MV-4-11 (cell line): ENCODE data around the gene ZNF362.
A peak's percentile ranks its signal among the peaks of the same experiment; 100 is the strongest.
"Not testable (repeated sequence)": the region's sequence is repeated elsewhere in the genome, so short reads cannot be mapped to it uniquely, and the experiment has no call there.

Experiments
- DNase-seq: peaks from one replicate; lab custom pipeline; 2025; lab: John Stamatoyannopoulos, UW

The ZNF362 gene, protein sequence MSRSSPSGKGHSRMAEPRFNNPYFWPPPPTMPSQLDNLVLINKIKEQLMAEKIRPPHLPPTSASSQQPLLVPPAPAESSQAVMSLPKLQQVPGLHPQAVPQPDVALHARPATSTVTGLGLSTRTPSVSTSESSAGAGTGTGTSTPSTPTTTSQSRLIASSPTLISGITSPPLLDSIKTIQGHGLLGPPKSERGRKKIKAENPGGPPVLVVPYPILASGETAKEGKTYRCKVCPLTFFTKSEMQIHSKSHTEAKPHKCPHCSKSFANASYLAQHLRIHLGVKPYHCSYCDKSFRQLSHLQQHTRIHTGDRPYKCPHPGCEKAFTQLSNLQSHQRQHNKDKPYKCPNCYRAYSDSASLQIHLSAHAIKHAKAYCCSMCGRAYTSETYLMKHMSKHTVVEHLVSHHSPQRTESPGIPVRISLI

DNA sequence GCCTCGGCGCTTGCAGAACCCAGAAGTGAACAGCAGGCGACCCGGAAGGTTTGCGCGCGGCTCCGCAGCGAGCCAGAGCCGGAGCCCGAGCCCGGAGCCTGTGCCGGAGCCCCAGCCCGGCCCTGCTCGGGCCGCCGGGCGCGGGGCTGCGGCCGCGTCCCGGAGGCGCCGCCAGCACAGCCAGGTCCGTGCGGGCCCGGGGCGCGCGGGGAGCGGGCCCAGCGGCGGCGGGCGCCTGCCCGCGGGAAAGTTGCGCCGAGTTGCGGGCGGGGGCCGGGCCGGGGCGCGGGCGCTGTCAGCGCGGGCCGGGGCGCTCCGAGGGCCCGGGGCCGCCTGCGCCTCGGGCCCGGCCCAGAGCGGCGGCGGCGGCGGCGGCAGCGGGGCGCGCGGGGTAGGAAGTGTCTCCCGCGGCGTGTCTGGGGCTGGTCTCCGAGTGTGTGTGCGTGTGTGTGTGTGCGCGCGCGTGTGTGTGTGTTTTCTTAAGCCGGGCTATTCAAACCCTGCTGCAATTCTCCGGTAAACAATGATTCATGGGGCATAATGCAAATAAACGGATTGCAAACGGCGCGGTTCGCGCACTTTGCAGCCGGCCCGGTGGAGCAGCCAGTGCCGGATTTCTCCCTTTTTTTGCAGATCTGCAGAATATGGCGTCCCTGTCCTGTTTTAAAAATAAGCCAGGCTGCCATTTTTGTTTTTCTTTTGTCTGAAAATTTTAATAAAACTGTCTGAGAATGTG is at the start of gene ZNF362:
TSS of gene ZNF362 (plus strand) at position 22 of the 736 bp plus-strand sequence. CDS start 14,083 bp downstream, outside the sequence.
- peak; percentile 55 for DNase-seq

DNA sequence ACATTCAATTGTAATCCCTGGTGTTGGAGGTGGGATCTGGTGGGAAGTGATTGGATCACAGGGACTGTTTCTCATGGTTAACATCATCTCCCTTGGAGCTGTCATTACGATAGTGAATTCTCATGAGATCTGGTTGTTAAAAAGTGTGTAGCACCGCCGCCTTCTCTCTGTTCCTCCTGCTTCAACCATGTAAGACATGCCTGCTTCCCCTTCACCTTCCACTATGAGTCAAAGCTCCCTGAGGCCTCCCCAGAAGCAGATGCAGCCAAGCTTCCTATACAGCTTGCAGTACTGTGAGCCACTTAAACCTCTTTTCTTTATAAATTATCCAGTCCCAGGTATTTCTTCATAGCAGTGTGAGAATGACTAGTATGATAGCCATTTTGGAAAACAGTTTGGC is 44.3 kb upstream of the ZNF362 start:
- DNase-seq: no peak

DNA sequence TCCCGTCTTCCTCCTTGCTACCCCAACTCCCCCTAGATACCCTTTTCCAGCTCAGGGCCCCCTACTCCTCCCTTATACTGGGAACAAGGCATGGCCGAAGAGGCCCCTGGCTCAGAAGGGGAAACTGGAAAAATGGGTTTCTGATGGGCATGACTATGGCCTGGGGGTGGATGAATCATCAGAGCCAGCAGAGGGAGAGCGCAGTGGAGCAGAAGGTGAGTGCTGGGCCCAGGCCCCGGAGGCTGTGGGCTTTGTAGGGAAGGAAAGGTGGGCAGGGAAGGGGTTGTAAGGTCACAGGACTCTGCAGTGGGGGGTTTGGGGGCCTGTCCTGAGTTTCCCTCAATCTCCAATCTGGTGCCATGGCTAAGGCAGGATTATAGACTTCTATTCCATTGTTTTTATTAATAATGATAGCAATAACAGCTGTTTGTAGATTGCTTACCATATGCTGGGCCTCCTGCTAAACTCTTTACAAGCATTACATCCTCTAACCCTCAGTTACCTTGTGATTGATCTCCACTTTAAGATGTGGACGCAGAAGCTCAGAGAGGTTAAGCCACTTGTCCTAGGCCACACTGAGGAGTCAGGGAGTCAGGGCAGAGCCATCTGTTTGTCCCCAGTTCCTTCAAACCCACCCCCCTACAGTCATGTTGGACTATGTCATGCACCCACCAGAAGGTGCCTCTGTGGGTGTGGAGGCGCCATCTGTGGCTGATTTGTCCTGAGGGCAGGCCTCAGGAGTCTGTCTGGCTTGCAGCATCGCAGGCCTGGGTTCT is 36.2 kb upstream of the ZNF362 start:
- DNase-seq: no peak

DNA sequence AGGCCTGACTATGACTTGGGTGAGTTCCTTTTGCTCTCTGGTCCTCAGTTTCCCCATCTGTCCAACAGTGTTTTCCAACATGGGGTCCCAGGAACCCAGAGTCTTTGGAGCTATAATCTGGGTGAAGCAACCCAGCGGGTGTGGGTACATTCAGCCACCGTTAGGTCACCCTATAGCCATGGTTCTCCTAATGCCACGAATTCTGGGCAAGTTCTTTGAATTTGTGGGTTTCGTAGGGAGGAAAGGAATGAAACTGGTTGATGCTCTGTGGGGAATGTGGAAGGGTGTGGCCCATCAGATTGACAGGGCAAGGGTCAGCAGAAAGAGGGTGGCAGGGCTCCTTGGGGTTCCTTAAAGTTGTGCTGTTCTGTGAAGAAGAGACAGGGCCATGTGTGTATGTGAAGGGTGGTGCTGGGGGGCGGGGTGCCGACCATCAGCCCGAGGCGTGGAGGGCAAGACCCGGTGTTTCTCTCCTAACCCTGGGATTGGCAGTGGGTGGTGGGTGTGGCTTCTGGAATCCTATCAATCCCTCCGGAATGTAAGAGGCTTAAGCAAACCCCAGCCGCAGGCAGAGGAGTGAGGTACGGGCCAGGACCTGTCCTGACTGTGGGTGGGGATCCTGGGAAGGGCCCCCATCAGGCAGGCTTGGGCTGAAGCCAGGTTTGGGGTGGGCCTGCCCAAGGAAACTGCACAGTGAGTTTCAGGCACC is 35.5 kb upstream of the ZNF362 start:
- DNase-seq: no peak

DNA sequence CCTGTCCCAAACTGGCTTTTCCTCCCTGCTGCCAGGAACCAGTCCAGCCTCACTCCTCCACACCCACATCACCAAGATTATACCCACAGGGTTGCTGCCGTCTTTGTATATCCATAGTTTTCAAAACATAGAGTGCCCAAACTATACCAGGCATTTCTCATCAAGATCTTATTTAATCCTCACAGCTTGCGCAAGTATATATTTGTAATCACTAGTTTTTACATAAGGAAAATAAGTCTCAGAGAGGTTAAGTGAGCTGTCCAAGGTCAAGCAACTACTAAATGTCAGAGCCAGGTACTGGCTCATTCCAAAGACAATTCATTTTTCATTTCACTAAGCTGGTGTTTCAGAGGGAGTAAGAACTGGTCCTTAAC is 34.9 kb upstream of the ZNF362 start:
- DNase-seq: no peak

DNA sequence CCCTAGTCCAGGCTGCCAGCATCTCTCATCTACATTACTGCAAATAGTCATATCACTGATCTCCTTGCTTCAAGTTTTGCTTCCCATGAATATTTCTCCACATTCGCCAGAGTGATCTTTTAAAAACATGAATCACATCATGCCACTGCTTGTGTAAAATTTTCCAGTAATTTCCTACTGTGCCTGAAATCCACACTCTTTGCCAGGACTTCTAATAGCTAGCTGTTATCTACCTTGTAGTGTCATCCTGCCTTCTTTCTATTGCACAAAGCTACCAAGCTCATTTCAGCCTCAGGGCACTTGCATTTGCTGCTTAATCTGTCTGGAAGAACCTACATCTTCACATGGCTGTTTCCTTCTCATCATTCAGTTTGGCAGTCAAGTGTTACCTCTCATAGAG is 33.9 kb upstream of the ZNF362 start:
- DNase-seq: no peak

DNA sequence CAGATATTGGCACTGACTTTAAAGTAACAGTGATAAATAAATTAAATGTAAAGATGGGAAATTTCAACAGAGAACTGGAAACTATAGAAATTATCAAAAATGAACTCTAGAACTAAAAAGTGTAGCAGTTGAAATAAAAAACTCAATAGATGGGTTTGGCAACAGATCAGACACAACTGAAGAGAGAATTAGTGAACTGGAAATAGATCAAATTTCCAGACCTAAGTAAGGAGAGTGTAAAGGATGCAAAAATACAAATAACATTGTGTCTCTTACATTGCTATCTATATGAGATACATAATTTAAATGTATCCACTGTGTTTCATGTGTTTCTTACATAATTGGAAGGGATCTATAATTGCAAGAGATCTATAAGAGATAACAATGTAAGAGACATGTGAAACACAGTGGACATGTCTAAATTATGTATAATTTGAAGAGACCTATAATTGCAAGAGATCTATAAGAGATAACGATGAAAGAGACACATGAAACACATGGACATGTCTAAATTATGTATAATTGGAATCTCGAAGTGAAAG is 32.1 kb upstream of the ZNF362 start:
- DNase-seq: no peak

DNA sequence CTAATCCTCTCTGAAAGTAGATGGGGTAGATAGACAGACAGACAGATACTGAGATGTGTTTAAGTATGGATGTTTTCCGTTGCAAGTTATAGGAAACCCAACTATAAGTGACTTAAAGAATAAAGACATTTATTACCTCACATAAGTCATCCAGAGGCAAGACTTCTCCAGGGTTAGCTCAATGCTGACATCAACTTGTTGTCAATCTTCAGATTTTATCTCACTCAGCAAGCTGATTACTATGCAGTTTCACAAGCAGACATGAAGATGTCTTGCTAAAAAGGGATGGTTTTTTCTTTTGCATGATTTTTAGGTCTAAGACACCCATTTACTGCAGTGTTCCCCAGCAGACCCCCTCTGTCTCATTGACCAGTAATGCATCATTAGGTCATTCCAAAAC is 30.7 kb upstream of the ZNF362 start:
- no peak for DNase-seq

DNA sequence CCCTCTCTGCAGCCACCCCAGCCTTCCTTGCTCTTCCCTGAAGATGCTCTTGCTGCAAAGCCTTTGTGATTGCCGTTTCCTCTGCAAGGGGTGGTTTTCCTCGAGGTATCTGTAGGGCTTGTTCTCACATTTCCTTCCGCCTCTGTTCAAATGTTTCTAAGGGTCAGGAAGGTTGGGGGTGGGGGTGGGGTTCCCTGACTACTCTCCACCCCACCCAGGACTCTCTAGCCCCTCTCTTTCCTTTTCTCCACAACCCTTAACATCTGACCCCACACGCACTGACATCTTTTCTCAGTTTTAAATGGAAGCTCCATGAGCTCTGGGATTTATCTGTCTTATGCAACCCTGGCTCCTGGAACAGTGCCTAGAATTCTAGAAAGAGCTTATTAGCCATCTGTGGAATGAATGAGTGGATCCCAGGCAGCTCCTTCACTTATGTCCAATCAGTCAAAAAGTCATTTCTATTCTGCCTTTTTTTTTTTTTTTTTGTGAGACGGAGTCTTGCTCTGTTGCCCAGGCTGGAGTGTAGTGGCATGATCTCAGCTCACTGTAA is 27.3 kb upstream of the ZNF362 start:
- DNase-seq: no peak

DNA sequence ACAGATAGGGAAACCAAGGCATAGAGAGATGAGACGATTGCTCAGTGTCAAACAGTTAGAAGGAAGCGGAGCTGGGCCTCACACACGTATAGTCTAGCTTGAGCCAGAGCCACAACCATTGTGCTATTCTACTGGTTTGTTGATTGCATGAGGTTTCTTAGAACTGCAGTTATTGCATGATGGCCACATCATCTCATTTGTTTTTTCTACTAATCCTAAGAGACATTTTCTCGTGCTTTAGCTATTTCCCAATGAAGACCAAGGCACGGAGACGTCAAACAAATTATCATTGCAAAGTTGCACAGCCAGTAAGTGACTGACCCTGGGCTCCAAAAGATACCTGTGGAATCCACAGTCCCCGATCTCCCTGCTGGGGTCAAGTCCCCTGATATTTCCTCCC is 25.1 kb upstream of the ZNF362 start:
- no peak for DNase-seq

DNA sequence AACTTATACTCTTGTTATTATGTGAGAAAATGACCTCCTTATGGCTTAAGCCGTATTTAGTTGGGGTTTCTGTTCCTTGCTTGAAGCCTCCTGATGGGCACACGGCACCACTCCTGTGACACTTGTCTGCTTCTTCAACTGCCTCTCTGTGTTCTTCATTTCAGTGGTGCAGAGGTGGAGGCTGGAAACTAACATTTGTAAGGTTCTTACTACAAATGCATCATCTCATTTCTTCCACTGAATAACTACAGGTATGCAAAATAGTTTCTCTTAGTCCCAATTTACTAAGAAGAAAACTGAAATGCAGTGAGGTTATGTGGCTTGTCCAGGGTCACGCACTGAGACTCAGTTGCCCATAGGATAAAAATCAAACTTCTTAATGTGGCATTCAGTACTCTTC is 23.6 kb upstream of the ZNF362 start:
- peak; percentile 48 for DNase-seq

DNA sequence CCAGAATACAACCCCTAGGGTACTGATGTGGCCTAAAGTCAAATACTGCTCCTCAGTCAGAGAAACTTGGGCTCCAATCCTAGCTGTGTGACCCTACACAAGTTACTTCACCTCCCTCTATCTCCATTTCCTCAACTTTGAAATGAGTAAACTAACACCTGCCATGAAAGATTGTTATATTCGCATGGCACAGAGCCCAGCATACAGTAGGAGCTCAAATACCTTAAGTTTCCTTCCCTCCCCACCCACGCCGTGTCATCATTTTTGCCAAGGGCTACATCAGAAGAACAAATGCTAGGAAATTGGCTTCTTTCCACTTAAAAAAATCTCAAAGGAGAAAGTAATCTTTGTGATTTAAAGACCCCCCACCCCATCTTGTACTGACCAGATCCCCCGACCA is 22.2 kb upstream of the ZNF362 start:
- DNase-seq: no peak

DNA sequence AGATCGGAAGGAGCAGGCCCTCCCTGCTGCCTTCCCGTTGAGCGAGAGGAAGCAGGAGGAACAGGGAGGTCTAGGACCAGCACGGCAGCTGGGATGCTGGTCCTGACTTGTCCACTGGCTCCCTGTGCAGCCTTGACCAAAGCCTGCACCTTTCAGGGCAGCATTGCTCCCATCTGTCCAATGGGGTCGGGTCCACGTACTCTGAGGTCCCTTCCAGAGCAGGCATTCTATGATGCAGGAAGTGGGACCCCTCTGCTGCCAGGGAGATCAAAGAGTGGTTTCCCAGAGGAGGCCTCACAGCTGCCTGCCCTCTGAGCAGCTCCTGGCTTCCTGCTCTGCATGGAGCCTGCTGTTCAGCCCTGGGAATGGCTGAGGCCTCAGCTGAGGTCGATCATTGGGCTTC is 21.7 kb upstream of the ZNF362 start:
- DNase-seq: no peak

DNA sequence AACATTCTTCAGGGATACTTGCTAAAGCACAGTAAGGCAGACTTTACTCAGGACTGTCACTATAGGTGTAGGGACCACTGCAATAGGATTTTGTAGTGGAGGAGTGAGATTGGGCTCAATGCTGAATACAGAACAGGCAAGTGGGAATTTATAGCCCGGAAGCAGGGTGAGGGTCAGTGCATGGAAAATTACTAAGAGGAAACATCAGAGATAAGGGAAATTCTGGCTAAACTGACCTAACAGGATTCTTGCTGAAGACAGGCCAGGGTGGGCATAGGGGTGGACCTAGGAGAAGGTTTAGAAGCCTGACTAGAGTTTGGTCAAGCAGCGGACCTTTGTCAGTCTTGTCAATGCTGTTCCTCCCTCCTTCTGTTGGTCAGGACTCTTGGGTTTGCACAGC is 20.8 kb upstream of the ZNF362 start:
- no peak for DNase-seq

DNA sequence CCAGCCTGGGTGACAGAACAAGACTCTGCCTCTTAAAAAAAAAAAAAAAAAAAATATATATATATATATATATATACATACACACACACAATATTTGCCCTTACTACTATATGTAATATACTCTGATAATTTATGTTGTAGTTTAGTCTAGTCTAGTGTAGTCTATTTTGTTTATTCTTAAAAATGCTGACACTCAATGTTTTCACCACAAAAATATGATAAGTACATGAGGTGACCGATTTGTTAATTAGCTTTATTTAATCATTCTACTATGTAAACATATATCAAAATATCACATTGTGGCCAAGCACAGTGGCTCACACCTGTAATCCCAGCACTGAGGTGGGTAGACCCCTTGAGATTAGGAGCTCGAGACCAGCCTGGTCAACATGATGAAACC is 19.8 kb upstream of the ZNF362 start:
- DNase-seq: no peak

DNA sequence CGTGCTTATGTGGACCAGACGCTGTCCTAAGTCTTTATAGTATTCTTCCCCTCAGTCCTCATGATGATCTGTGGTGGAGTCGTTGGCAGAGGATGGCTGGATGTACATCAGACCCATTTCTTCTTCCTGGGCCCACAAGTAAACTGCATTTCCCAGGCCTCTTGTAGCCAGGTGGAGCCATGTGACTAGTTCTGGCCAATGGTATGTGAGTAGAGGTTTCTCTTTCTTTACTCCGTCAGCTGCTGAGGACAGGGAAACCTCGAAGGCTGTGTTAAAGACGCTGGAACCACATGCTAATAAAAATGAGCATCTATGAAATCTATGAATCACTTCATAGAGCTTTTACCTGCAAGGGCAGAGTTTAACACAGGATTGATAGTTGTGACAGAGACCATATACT is 18.7 kb upstream of the ZNF362 start:
- DNase-seq: no peak

DNA sequence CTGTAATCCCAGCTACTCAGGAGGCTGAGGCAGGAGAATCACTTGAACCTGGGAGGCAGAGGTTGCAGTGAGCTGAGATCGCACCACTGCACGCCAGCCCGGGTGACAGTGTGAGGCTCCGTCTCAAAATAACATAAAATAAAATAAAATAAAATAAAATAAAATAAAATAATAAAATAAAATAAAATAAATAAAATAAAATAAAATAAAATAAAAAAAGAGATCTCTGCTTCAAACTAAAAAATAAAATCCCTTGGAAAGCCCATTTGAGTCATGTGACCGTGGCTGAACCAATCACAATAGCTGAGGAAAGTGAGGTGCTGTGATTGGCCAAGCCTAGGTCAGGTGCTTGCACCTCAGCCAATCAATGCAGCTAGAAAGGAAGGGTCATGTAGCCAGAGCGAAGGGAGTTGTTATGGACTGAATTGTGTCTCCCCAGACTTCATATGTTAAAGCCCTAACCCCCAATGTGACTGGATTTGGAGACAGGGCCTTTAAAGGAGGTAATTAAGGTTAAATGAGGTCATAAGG is 18.0 kb upstream of the ZNF362 start:
- not testable (repeated sequence) for DNase-seq

DNA sequence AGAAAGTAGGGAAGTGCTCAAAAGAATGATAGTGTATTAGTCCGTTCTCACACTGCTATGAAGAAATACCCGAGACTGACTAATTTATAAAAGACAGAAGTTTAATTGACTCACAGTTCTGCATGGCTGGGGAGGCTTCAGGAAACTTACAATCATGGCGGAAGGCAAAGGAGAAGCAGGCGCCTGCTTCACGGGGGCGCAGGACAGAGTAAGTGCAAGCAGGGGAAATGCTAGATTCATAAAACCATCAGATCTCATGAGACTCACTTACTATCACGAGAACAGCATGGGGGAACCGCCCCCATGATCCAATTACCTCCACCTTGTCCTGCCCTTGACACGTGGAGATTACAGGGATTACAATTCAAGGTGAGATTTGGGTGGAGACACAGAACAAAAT is 16.9 kb upstream of the ZNF362 start:
- DNase-seq: not testable (repeated sequence)

DNA sequence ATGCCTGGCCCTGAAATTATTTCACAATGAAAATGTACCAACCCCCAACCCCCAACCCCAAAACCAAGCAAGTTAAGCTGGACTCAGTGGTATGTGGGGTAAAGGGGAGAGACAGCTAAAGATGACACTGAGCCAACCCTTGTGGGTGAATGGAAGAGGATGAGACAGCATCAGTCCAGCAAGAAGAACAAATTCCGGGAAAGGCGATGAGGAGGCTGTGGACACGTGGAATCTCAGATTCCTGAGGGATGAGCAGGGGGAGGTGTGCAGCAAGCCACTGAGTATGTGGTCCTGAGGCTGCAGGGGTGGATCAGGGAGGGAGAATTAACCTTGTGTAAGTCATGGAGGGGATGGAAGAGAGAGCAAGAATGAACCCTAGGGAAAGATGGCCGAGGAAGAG is 14.4 kb upstream of the ZNF362 start:
- no peak for DNase-seq

DNA sequence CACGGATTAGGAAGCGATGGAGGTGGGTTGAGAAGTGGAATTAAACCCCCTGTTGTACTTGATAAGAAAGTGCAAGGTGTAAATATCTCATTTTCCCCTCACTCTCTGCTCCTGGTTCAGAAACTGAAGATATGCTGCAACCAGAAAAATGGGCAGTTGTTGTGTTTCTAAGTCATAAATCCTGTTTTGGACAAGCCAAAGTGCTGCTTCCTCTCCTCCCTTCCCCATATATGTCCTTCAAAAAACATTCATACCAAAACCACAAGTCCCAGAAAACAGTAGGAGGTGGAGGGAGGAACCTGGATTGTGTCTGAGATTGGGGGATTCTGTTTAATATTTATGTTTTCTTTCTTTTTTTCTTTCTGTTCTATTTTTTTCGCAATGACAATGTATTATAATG is 13.6 kb upstream of the ZNF362 start:
- peak; percentile 20 for DNase-seq

DNA sequence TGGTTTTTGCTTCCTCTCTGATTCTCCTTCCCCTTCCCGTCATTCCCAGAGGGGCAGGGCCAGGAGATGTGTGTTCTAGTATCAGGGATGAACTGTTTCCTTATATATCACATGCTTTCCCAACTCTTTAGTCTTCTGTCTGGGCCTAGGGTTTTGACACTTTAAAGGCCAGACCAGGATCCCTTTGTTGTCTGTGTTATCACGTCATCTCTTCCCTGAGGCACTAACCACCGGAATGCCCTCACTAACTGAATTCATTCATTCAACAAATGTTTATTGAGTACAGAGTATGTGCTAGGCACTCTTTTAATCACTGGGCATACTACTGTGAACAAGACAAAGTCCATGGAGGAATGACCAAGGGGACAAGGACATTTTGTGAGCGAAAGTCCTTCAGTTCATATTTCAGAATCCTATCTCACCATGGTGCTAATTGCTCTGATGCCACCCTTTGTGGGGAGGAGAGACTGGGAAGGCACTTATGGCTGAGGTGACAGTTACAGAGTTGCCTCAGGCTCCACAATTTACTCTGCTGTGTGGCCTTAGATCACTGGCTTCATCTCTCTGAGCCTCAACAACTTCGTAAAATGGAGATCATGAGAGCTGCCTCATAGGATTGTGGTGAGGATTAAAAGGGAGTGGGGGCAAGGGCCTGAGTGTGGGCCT is 12.0 kb upstream of the ZNF362 start:
- no peak for DNase-seq
